ENCODE results near the gene ACCS. TPM values are rescaled to one million over a fixed set of nuclear protein-coding genes. Genes with fewer than 3 reads are reported as not detected.

Gene ACCS
- total and polyA plus RNA-seq, 9 of the 15 experiments (the other 6 are each of a cell fraction or from before 2014, with no cell fraction given): 4.2 to 25.9 (median 16.3) TPM

- TF ChIP-seq HBP1 (CRISPR knock-in tag; IDR thresholded peaks at IDR 0.05) (no peak), MCM7 (IDR thresholded peaks at IDR 0.05) (no peak), ILF3 (IDR thresholded peaks at IDR 0.05; ENCODE audit: borderline replicate concordance) (no peak), RFX1 (IDR thresholded peaks at IDR 0.05) (no peak), ZNF444 (CRISPR knock-in tag; IDR thresholded peaks at IDR 0.05) (no peak), MBD2 (IDR thresholded peaks at IDR 0.05; ENCODE audit: borderline replicate concordance, low read depth) (no peak), TFAP4 (CRISPR knock-in tag; IDR thresholded peaks at IDR 0.05; ENCODE audit: borderline replicate concordance) (peak; percentile 17; the same call in 1 of the 2 replicates), SNIP1 (IDR thresholded peaks at IDR 0.05; ENCODE audit: low read depth) (no peak), CC2D1A (IDR thresholded peaks at IDR 0.05) (0 out of 2 replicates have a peak, but pooled peaks have one; percentile 45), FOXK1 (CRISPR knock-in tag; IDR thresholded peaks at IDR 0.05; ENCODE audit: borderline replicate concordance) (no peak), ZBTB34 (CRISPR knock-in tag; IDR thresholded peaks at IDR 0.05) (no peak), STAG1 (CRISPR knock-in tag; IDR thresholded peaks at IDR 0.05; ENCODE audit: borderline replicate concordance) (peak; percentile 51; the same call in 1 of the 2 replicates), RBBP5 (IDR thresholded peaks at IDR 0.05; ENCODE audit: borderline replicate concordance, insufficient read depth, low read length, poor library complexity, severe bottlenecking) (no peak), HDGF (IDR thresholded peaks at IDR 0.05) (no peak), ZBTB49 (CRISPR knock-in tag; IDR thresholded peaks at IDR 0.05; ENCODE audit: borderline replicate concordance) (no peak)
- TF ChIP-seq, protein P1, sequence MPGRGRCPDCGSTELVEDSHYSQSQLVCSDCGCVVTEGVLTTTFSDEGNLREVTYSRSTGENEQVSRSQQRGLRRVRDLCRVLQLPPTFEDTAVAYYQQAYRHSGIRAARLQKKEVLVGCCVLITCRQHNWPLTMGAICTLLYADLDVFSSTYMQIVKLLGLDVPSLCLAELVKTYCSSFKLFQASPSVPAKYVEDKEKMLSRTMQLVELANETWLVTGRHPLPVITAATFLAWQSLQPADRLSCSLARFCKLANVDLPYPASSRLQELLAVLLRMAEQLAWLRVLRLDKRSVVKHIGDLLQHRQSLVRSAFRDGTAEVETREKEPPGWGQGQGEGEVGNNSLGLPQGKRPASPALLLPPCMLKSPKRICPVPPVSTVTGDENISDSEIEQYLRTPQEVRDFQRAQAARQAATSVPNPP (IDR thresholded peaks at IDR 0.05; ENCODE audit: borderline replicate concordance, insufficient read depth, insufficient read length): no peak
These were observed 29.0 kb upstream of the ACCS start (continued) for GRCh38 chr11:44036811-44037657.
